Stomach (tissue), 9 donors: ENCODE measurements around the gene ZNF296. TPM values are rescaled to one million over a fixed set of nuclear protein-coding genes. Genes with fewer than 3 reads are reported as not detected.

Experiments
- DNase-seq, 2 donors: peaks; one replicate each; pipeline versions ENCODE4 v3.0.0 to v3.0.0-alpha.2; 2013 to 2019
- H3K27ac ChIP-seq, 5 donors: fragments of 200-600 bp in 4 of 5; sonication (generic) in 4 of 5; one replicate each; pipeline ENCODE4 v1.5.1; 2013 to 2019; ENCODE audit warnings: mild to moderate bottlenecking in 1 of 5, moderate library complexity in 1 of 5
- H3K27me3 ChIP-seq, 3 donors: fragments of 200-600 bp; sonication (generic); one replicate each; pipeline ENCODE4 v1.5.1; 2017 to 2019; ENCODE audit warnings: mixed run types in 1 of 3
- H3K36me3 ChIP-seq, 4 donors: fragments of 200-600 bp; sonication (generic); 1 replicate in 3 of 4; 2 replicates in 1 of 4; pipeline ENCODE4 v1.5.1; 2016 to 2019
- H3K4me1 ChIP-seq, 4 donors: fragments of 200-600 bp; sonication (generic); one replicate each; pipeline ENCODE4 v1.5.1; 2016 to 2019
- H3K4me3 ChIP-seq, 4 donors: fragments of 200-600 bp; sonication (generic) in 3 of 4; one replicate each; pipeline ENCODE4 v1.5.1; 2016 to 2019; ENCODE audit warnings: mild to moderate bottlenecking in 1 of 4
- H3K9me3 ChIP-seq, 4 donors: fragments of 200-600 bp; sonication (generic); one replicate each; pipeline ENCODE4 v1.5.1; 2016 to 2019
- CTCF ChIP-seq, 7 experiments: fragments of 450-650 bp in 4 of 7; fragments of 200-600 bp in 3 of 7; sonication (generic) in 3 of 7; IDR thresholded peaks; one replicate each; pipeline ENCODE4 v1.5.1; 2016 to 2019; ENCODE audit warnings: antibody characterized with exemption in 7 of 7, control low read depth in 2 of 7, mild to moderate bottlenecking in 1 of 7
- EP300 ChIP-seq: sonication (generic); formaldehyde crosslinking; IDR thresholded peaks from one replicate; pipeline ENCODE4 v1.6.1; 2017; ENCODE audit warnings: antibody characterized with exemption
- POLR2A ChIP-seq, 4 donors: fragments of 450-650 bp; IDR thresholded peaks; one replicate each; pipeline ENCODE4 v1.6.1; 2016; ENCODE audit warnings: antibody characterized with exemption in 4 of 4, control low read depth in 2 of 4, mild to moderate bottlenecking in 1 of 4, moderate library complexity in 1 of 4
- POLR2AphosphoS5 ChIP-seq, 3 donors: sonication (generic); formaldehyde crosslinking; IDR thresholded peaks; one replicate each; pipeline ENCODE4 v1.6.1; 2016; ENCODE audit warnings: antibody characterized with exemption in 3 of 3
- WGBS, 5 donors: extraction: QIAGEN DNeasy Blood & Tissue Kit in 3 of 5; methylation state at CpG; one replicate each; pipeline versions ENCODE4 v1.1.5 to v1.1.7; 2013 to 2018; 5-methylcytosine and 5-hydroxymethylcytosine counted together
- intact Hi-C: fragments of 100-400 bp; cut with DNase I; formaldehyde crosslinking; loops from one replicate; pipeline ENCODE4 v1.15.1; 2023; ENCODE audit warnings: low total_unique reads
- polyA plus RNA-seq, 3 donors: library from polyadenylated mRNA; stranded (reverse); fragments of 200-250 nt; gene quantifications; one replicate each; pipeline ENCODE4 v1.2.3, GENCODE V29; 2013
- total RNA-seq, 5 donors: library from RNA; depleted of rRNA; stranded (reverse); fragments of >200 nt; gene quantifications; one replicate each; pipeline versions ENCODE4 v1.1.0 to v1.2.3, GENCODE V29; 2014 to 2016
- donor health status: healthy with polysubstance abuse.
- donor health status: Bipolar disorder and iron deficiency.
- donor health status: healthy.

The ZNF296 gene
- total and polyA plus RNA-seq, 8 donors = 0.45 to 13.4 (median 5.0) TPM; not detected in 1

- DNase-seq = no peak
- H3K36me3 ChIP-seq = peaks cover 9 to 12% (median 10%) of the 10 kb centered on the region in 4 donors
- no peaks in the 10 kb centered on the region for H3K27me3 ChIP-seq
- WGBS, 5 donors = 30 to 62% (median 36%) methylated on average over 5 of the region's 5 CpGs
- H3K27ac ChIP-seq = peak overlapping the region in 4 of 5 donors; percentile 52 to 94 (median 84)
- TF ChIP-seq POLR2AphosphoS5 (IDR thresholded peaks at IDR 0.05) (no peak), POLR2A (IDR thresholded peaks at IDR 0.05) (no peak), EP300 (no peak)
- intact Hi-C loops = no loop called here
- peaks cover 74 to 89% (median 79%) of the 10 kb centered on the region in 4 donors for H3K4me1 ChIP-seq
- peak overlapping the region; percentile 86 to 100 (median 94) for H3K4me3 ChIP-seq
- H3K9me3 ChIP-seq = no peaks in the 10 kb centered on the region
These were observed 18.4 kb upstream of the ZNF296 start for GRCh38 chr19:45094707-45095106.

GRCh38 chr19:45094137-45094536 is 17.9 kb upstream of the ZNF296 start:
- peak overlapping the region in 3 of 5 donors; percentile 80 to 94 (median 89) for H3K27ac ChIP-seq
- no peaks in the 10 kb centered on the region for H3K27me3 ChIP-seq
- no peak for DNase-seq
- H3K9me3 ChIP-seq = no peaks in the 10 kb centered on the region
- TF ChIP-seq EP300 = no peak
- TF ChIP-seq CTCF (IDR thresholded peaks at IDR 0.05) = no peak
- no peak for TF ChIP-seq POLR2A (IDR thresholded peaks at IDR 0.05)
- TF ChIP-seq POLR2AphosphoS5 (IDR thresholded peaks at IDR 0.05) = no peak
- intact Hi-C loops = no loop called here
- H3K36me3 ChIP-seq = peaks cover 10 to 12% (median 11%) of the 10 kb centered on the region in 4 donors
- 27 to 46% (median 43%) methylated on average over 9 of the region's 9 CpGs for WGBS, 5 donors
- H3K4me1 ChIP-seq = peaks cover 68 to 88% (median 74%) of the 10 kb centered on the region in 4 donors
- peak overlapping the region; percentile 86 to 100 (median 94) for H3K4me3 ChIP-seq

GRCh38 chr19:45092747-45093678 is 16.7 kb upstream of the ZNF296 start, which contains the start of gene PPP1R37:
PPP1R37 (plus strand) TSS chr19:45093179; CDS start chr19:45093326, 147 bp downstream.
- DNase-seq = peak; percentile 95 to 99
- peak within 1 kb of the TSS; percentile 86 to 100 (median 94) for H3K4me3 ChIP-seq
- H3K36me3 ChIP-seq = peaks cover 12 to 22% (median 21%) of the 10 kb centered on the region in 4 donors
- TF ChIP-seq EP300 (no peak), CTCF (IDR thresholded peaks at IDR 0.05) (peak in 5 of 7 experiments; percentile 4 to 40 (median 28)), POLR2A (IDR thresholded peaks at IDR 0.05) (no peak), POLR2AphosphoS5 (IDR thresholded peaks at IDR 0.05) (peak; percentile 62 to 89 (median 71))
- intact Hi-C loops = no loop called here
- peaks cover 57 to 88% (median 63%) of the 10 kb centered on the region in 4 donors for H3K4me1 ChIP-seq
- H3K27ac ChIP-seq = peak within 1 kb of the TSS; percentile 80 to 95 (median 89)
- no peaks in the 10 kb centered on the region for H3K9me3 ChIP-seq
- 0 to 1% (median 0%) methylated on average over 68 to 103 of the region's 103 CpGs for WGBS, 5 donors
- no peaks in the 10 kb centered on the region for H3K27me3 ChIP-seq

GRCh38 chr19:45091031-45091923 is 15.0 kb upstream of the ZNF296 start:
- peak; percentile 99 to 100 for DNase-seq
- Histone ChIP-seq H3K9me3 (no peaks in the 10 kb centered on the region), H3K4me1 (peaks cover 39 to 85% (median 50%) of the 10 kb centered on the region in 4 donors), H3K27me3 (no peaks in the 10 kb centered on the region), H3K4me3 (peak overlapping the region; percentile 86 to 100 (median 94)), H3K27ac (peak overlapping the region; percentile 80 to 95 (median 89)), H3K36me3 (peaks cover 12 to 38% (median 32%) of the 10 kb centered on the region in 4 donors)
- 6 to 9% (median 7%) methylated on average over 59 to 64 of the region's 64 CpGs for WGBS, 5 donors
- intact Hi-C loops = no loop called here
- TF ChIP-seq EP300 (no peak), POLR2A (IDR thresholded peaks at IDR 0.05) (no peak), POLR2AphosphoS5 (IDR thresholded peaks at IDR 0.05) (peak; percentile 74 to 95 (median 82)), CTCF (IDR thresholded peaks at IDR 0.05) (no peak)
